HepG2 (cell line): ENCODE results near the gene TMEM231. TPM values are rescaled to one million over a fixed set of nuclear protein-coding genes. Genes with fewer than 3 reads are reported as not detected.

Source experiments
- CAMTA2 ChIP-seq: sonication (generic); formaldehyde crosslinking; IDR thresholded peaks from 2 replicates; pipeline ENCODE4 v1.4.0; 2020; ENCODE audit warnings: mild to moderate bottlenecking, missing genetic modification reagents, borderline replicate concordance
- CENPT ChIP-seq: sonication (generic); formaldehyde crosslinking; IDR thresholded peaks from 2 replicates; pipeline ENCODE4 v1.8.0; 2022; ENCODE audit warnings: low read depth, mild to moderate bottlenecking, moderate library complexity, missing genetic modification reagents
- EP300 ChIP-seq, 3 experiments: sonication (generic) in 1 of 3; formaldehyde crosslinking in 1 of 3; IDR thresholded peaks; 2 replicates each; pipeline versions ENCODE4 v1.5.1 to v1.6.1; 2011 to 2020; ENCODE audit warnings: low read depth in 2 of 3, low read length in 2 of 3, borderline replicate concordance in 1 of 3, improper control_type of control experiment in 1 of 3, mild to moderate bottlenecking in 1 of 3, missing genetic modification reagents in 1 of 3, moderate library complexity in 1 of 3
- FOXA1 ChIP-seq, 2 experiments: fragments of 450-650 bp in 1 of 2; sonication (generic) in 1 of 2; formaldehyde crosslinking in 1 of 2; IDR thresholded peaks; 2 replicates each; pipeline versions ENCODE4 v1.4.0 to v1.6.1; 2016 to 2020; ENCODE audit warnings: missing genetic modification reagents in 1 of 2
- GABPB1 ChIP-seq: IDR thresholded peaks from 2 replicates; pipeline ENCODE4 v1.6.1; 2016; ENCODE audit warnings: mild to moderate bottlenecking, missing genetic modification reagents, moderate library complexity, missing compliant biosample characterization
- HCFC1 ChIP-seq: fragments of 150-350 bp; IDR thresholded peaks from 2 replicates; pipeline ENCODE4 v1.6.1; 2014; ENCODE audit warnings: low read depth, low read length
- HMGXB4 ChIP-seq, 2 experiments: sonication (generic) in 1 of 2; formaldehyde crosslinking in 1 of 2; IDR thresholded peaks; 2 replicates each; pipeline versions ENCODE4 v1.4.0 to v1.6.1; 2018 to 2020; ENCODE audit warnings: missing genetic modification reagents in 2 of 2, borderline replicate concordance in 1 of 2, low read depth in 1 of 2, mild to moderate bottlenecking in 1 of 2, missing biosample characterization in 1 of 2
- KIAA2018 ChIP-seq: sonication (generic); formaldehyde crosslinking; IDR thresholded peaks from 2 replicates; pipeline ENCODE4 v1.5.0; 2020; ENCODE audit warnings: mild to moderate bottlenecking, missing genetic modification reagents, borderline replicate concordance
- NKX3-1 ChIP-seq: sonication (generic); formaldehyde crosslinking; IDR thresholded peaks from 2 replicates; pipeline ENCODE4 v1.5.0; 2020; ENCODE audit warnings: missing genetic modification reagents
- PLRG1 ChIP-seq: fragments of 450-650 bp; conservative IDR thresholded peaks from 2 replicates; pipeline ENCODE4 v1.6.1; 2016
- RBFOX2 ChIP-seq: fragments of 200-400 bp; formaldehyde crosslinking; IDR thresholded peaks from 2 replicates; pipeline ENCODE4 v1.6.1; 2017; ENCODE audit warnings: low read depth, mild to moderate bottlenecking, low read length
- TBX3 ChIP-seq: fragments of 450-650 bp; IDR thresholded peaks from 2 replicates; pipeline ENCODE4 v1.6.1; 2017; ENCODE audit warnings: antibody characterized with exemption, mild to moderate bottlenecking, inconsistent platforms, borderline replicate concordance
- ZMYM3 ChIP-seq: sonication (generic); formaldehyde crosslinking; IDR thresholded peaks from 2 replicates; pipeline ENCODE4 v1.5.1; 2020; ENCODE audit warnings: mild to moderate bottlenecking, missing genetic modification reagents
- ZNF747 ChIP-seq: sonication (generic); formaldehyde crosslinking; IDR thresholded peaks from 2 replicates; pipeline ENCODE4 v1.8.1; 2023; ENCODE audit warnings: missing genetic modification reagents, mild to moderate bottlenecking, borderline replicate concordance
- ZNF839 ChIP-seq: sonication (generic); formaldehyde crosslinking; IDR thresholded peaks from 2 replicates; pipeline ENCODE4 v1.4.0; 2020; ENCODE audit warnings: missing genetic modification reagents, mild to moderate bottlenecking, borderline replicate concordance
- polyA plus RNA-seq, 8 experiments: library from polyadenylated mRNA; depleted of rRNA in 3 of 8; stranded (reverse) in 7 of 8; unstranded in 1 of 8; fragments of >200 nt; fragmentation: Illumina TruSeq in 4 of 8; extraction: Trizol in 4 of 8; gene quantifications; 2 replicates each; pipeline versions ENCODE4 v1.2.1 to v1.2.3, GENCODE V29; 2011 to 2016; ENCODE audit warnings: low read depth in 4 of 8, missing spikeins in 1 of 8, mixed read lengths in 1 of 8; ENCODE audit not compliant: insufficient read depth in 1 of 8
- total RNA-seq, 5 experiments: library from RNA; depleted of rRNA; stranded (reverse); fragments of >200 nt; fragmentation: Illumina TruSeq; extraction: Trizol; gene quantifications; 2 replicates each; pipeline ENCODE4 v1.2.3, GENCODE V29; 2016; ENCODE audit warnings: low read depth in 1 of 5
- TF ChIP-seq, protein P1 (sequence below): sonication (generic); formaldehyde crosslinking; IDR thresholded peaks from 2 replicates; pipeline ENCODE4 v1.4.0; 2020; ENCODE audit warnings: missing genetic modification reagents

TMEM231 gene
- total and polyA plus RNA-seq, 2 of the 13 experiments (the other 11 are each of a cell fraction or from before 2014, with no cell fraction given) = 3.5 to 7.4 TPM

- TF ChIP-seq TBX3 (no peak), KIAA2018 (CRISPR knock-in tag) (no peak), NKX3-1 (no peak), PLRG1 (no peak), EP300 (IDR thresholded peaks at IDR 0.05; ENCODE audit: low read depth in 2 of 2, low read length in 2 of 2) (no peak), EP300 (CRISPR knock-in tag; IDR thresholded peaks at IDR 0.05; ENCODE audit: borderline replicate concordance) (no peak), GABPB1 (peak; percentile 47; the same call in 1 of the 2 replicates), RBFOX2 (0 out of 2 replicates have a peak, but pooled peaks have one; percentile 30), FOXA1 (IDR thresholded peaks at IDR 0.05) (no peak), FOXA1 (CRISPR knock-in tag; IDR thresholded peaks at IDR 0.05) (no peak), ZNF747 (CRISPR knock-in tag) (no peak; the same call in 1 of the 2 replicates), ZNF839 (CRISPR knock-in tag) (no peak), HCFC1 (no peak), CAMTA2 (CRISPR knock-in tag) (no peak), CENPT (no peak), HMGXB4 (CRISPR knock-in tag; IDR thresholded peaks at IDR 0.05; ENCODE audit: borderline replicate concordance in 1 of 2, low read depth in 1 of 2) (peak in 1 of 2 experiments; percentile 24; a peak in 1 of 4 replicates), ZMYM3 (CRISPR knock-in tag) (no peak)
- TF ChIP-seq, protein P1, sequence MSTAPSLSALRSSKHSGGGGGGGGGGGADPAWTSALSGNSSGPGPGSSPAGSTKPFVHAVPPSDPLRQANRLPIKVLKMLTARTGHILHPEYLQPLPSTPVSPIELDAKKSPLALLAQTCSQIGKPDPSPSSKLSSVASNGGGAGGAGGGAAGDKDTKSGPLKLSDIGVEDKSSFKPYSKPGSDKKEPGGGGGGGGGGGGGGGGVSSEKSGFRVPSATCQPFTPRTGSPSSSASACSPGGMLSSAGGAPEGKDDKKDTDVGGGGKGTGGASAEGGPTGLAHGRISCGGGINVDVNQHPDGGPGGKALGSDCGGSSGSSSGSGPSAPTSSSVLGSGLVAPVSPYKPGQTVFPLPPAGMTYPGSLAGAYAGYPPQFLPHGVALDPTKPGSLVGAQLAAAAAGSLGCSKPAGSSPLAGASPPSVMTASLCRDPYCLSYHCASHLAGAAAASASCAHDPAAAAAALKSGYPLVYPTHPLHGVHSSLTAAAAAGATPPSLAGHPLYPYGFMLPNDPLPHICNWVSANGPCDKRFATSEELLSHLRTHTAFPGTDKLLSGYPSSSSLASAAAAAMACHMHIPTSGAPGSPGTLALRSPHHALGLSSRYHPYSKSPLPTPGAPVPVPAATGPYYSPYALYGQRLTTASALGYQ = 0 out of 2 replicates have a peak, but pooled peaks have one; percentile 33
Observed at GRCh38 chr16:75495076-75495674, 60.9 kb downstream of the TMEM231 start, which contains the start of gene CHST6 (continued).
